ENCODE measurements around the gene ANKRD34A. TPM values are rescaled to one million over a fixed set of nuclear protein-coding genes. Genes with fewer than 3 reads are reported as not detected.
"Not testable (repeated sequence)": the region's sequence is repeated elsewhere in the genome, so short reads cannot be mapped to it uniquely, and the experiment has no call there.

Gene ANKRD34A
- total RNA-seq, 1 donor from 2014 or later: under 0.01 TPM

DNA sequence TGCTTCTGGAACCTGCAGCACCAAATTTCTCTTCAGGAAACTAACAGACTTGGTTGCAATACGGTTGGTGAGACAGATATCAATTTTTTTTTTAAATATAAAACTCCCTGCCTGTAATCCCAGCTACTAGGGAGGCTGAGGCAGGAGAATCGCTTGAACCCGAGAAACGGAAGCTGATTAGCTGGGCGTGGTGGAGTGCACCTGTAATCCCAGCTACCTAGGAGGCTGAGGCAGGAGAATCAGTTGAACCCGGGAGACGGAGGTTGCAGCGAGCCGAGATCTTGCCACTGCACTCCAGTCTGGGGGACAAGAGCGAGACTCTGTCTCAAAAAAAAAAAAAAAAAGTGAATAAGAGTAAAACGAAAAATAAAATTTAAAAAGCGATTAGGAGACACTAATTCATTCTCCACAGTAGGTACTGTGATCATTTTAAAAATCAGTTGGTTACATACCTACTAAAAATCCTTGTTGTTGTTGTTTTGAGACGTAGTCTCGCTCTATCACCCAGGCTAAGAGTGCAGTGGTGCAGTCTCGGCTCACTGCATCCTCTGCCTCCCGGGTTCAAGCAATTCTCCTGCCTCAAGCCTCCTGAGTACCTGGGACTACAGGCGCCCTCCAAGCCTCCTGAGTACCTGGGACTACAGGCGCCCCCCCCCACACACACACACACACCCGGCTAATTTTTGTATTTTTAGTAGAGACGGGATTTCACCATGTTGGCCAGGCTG, 36.3 kb downstream of the ANKRD34A start:
- no peak for DNase-seq (ENCODE audit: low read depth)
- no peak for TF ChIP-seq CTCF (IDR thresholded peaks at IDR 0.05; ENCODE audit: insufficient read depth, low read length, severe bottlenecking)
- Histone ChIP-seq H3K27me3 (ENCODE audit: control insufficient read depth, insufficient read depth, low read length) (no peaks in the 10 kb centered on the region), H3K36me3 (ENCODE audit: control insufficient read depth, insufficient read depth, low read length) (peaks cover 6% of the 10 kb centered on the region), H3K4me3 (ENCODE audit: low read depth, low read length) (peak overlapping the region; percentile 60)
- FAIRE-seq: no peak

- peak; percentile 56 for TF ChIP-seq CTCF (IDR thresholded peaks at IDR 0.05; ENCODE audit: insufficient read depth, low read length, severe bottlenecking)
- FAIRE-seq (no peak), DNase-seq (ENCODE audit: low read depth) (peak; percentile 98)
- Histone ChIP-seq H3K4me3 (ENCODE audit: low read depth, low read length) (peak within 1 kb of the TSS; percentile 60), H3K36me3 (ENCODE audit: control insufficient read depth, insufficient read depth, low read length) (peaks cover 6% of the 10 kb centered on the region), H3K27me3 (ENCODE audit: control insufficient read depth, insufficient read depth, low read length) (no peaks in the 10 kb centered on the region)
Observed at GRCh38 chr1:145927063-145927886, 37.1 kb downstream of the ANKRD34A start, which contains the start of gene RBM8A. Gene RBM8A (minus strand): TSS chr1:145927484. CDS start chr1:145927426, 58 bp downstream.

DNA sequence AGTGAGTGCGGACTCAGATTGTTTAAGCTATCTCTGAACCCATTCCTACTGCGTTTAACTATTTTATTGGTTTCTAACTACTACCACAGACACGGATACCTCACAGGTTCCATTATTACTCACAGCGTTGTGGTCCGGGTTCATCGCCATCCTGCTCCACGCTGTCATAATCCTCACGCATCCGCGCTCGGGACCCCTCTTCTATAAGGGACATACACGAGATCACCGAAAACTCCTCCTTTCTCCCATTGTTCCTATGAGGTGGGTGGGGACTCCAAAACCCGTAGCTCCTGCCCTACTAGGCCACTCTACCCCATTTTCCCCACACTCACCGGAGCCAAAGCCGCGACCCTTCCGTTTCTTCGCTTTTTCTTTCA, 37.7 kb downstream of the ANKRD34A start:
- Histone ChIP-seq H3K27me3 (ENCODE audit: control insufficient read depth, insufficient read depth, low read length) (no peaks in the 10 kb centered on the region), H3K36me3 (ENCODE audit: control insufficient read depth, insufficient read depth, low read length) (peaks cover 6% of the 10 kb centered on the region), H3K4me3 (ENCODE audit: low read depth, low read length) (peak overlapping the region; percentile 60)
- TF ChIP-seq CTCF (IDR thresholded peaks at IDR 0.05; ENCODE audit: insufficient read depth, low read length, severe bottlenecking): no peak
- no peak for FAIRE-seq
- no peak for DNase-seq (ENCODE audit: low read depth)

DNA sequence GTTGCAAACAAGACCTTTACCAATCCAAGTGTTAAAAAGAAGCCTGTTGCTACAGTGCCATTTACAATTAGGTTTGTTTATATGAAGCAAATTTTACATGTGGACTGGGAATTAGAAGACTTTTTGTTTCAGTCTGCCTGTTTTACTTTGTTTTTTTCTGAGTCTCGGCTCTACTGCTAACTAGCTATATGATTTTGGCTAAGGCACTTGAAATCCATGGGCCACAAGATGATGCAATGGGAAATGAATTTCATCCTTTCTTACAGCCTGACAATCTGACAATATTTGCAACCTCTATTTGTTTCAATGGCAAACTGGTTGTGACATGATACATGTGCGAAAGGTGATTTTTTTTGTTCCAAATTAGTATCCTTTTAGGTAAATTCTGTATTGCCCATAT, 42.1 kb downstream of the ANKRD34A start:
- no peak for TF ChIP-seq CTCF (IDR thresholded peaks at IDR 0.05; ENCODE audit: insufficient read depth, low read length, severe bottlenecking)
- DNase-seq (ENCODE audit: low read depth): no peak
- H3K27me3 ChIP-seq (ENCODE audit: control insufficient read depth, insufficient read depth, low read length): no peaks in the 10 kb centered on the region
- no peak overlapping the region for H3K4me3 ChIP-seq (ENCODE audit: low read depth, low read length)
- FAIRE-seq: no peak
- H3K36me3 ChIP-seq (ENCODE audit: control insufficient read depth, insufficient read depth, low read length): peaks cover 6% of the 10 kb centered on the region

- not testable (repeated sequence) for DNase-seq (ENCODE audit: low read depth); H3K36me3 ChIP-seq (ENCODE audit: control insufficient read depth, insufficient read depth, low read length); H3K4me3 ChIP-seq (ENCODE audit: low read depth, low read length); H3K27me3 ChIP-seq (ENCODE audit: control insufficient read depth, insufficient read depth, low read length); FAIRE-seq
Observed at GRCh38 chr1:145920297-145920696, 44.1 kb downstream of the ANKRD34A start.
